HG03025 (cell line): ENCODE measurements around the gene DMAC2.
"Not testable (repeated sequence)": the region's sequence is repeated elsewhere in the genome, so short reads cannot be mapped to it uniquely, and the experiment has no call there.

Experiments used
- ATAC-seq: cut with Tn5 transposase; IDR thresholded peaks from one replicate; pipeline ENCODE4 v1.9.1; 2021; ENCODE audit warnings: mild to moderate bottlenecking, moderate library complexity; ENCODE audit not compliant: unreplicated experiment, low FRiP score

The DMAC2 gene

GRCh38 chr19:41424335-41425173 lies 15.2 kb downstream of the DMAC2 start:
- no peak for ATAC-seq

DNA sequence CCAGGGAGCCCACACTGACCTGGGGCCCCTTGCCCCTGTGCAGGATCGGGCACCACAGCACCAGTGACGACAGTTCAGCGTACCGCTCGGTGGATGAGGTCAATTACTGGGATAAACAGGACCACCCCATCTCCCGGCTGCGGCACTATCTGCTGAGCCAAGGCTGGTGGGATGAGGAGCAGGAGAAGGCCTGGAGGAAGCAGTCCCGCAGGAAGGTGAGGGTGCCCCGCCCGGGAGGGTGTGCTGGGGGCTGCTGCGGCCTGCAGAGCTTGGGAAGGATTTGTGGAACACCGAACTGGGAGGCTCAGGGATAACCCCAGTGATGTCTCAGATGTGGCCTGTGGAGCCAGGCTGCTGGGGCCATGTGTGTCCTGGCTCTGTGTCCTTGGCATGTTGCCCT lies 16.8 kb downstream of the DMAC2 start:
- no peak for ATAC-seq

GRCh38 chr19:41422456-41422855 lies 17.3 kb downstream of the DMAC2 start:
- no peak for ATAC-seq

DNA sequence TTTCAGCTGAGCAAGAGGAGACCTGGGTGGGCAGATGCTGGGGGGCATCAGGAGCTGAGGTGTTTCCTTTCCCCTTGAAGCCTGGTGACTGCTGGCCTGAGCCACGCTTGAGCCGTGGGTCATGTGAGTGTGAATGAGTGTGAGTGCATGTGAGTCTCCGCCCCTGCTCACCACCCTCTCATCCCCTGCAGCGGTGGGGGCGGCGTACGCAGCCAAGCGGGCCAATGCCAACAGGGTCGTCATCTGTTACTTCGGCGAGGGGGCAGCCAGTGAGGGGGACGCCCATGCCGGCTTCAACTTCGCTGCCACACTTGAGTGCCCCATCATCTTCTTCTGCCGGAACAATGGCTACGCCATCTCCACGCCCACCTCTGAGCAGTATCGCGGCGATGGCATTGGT lies 17.7 kb downstream of the DMAC2 start:
- ATAC-seq = no peak

DNA sequence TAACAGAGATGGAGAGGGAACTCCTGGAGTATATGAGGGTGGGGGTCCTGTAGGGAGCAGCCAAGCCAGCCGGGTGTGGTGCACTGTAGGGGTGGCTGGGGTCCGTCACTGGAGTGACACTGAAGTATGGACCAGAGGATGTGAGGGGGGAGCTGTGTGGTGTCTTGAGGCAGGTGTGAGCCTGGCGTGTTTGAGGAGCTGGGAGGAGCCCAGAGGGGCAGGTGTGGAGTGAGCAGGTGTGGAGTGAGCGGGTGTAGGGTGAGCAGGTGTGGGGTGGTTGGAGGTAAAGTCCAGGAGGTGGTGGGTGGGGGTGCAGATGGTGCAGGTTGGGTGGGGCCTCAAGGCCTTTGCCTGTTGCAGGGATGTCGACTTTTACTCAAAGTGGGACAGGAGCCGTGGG lies 18.4 kb downstream of the DMAC2 start:
- no peak for ATAC-seq

GRCh38 chr19:41420101-41420880 lies 19.4 kb downstream of the DMAC2 start:
- no peak for ATAC-seq

GRCh38 chr19:41416194-41416674 lies 23.5 kb downstream of the DMAC2 start:
- no peak for ATAC-seq

DNA sequence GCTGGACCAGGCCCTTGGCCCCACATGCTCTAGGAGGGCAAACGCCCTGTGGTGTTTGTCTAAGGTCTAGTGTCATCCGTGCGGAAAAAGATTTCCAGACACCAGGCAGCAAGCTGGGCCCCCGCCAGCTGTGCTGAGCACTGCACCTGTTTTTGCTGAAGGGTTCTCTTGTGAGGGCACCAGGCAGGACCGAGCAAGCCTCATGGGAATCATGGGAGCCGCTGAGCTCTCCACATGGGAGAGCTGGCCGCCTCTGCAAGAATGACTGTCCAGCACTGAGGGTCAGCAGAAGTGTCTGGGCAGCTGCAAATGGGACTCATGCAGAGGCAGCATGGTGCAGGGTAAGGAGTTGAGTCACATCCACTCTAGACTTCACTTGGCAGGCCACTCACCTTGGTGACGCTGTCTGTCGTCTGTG lies 24.5 kb downstream of the DMAC2 start:
- ATAC-seq = no peak

DNA sequence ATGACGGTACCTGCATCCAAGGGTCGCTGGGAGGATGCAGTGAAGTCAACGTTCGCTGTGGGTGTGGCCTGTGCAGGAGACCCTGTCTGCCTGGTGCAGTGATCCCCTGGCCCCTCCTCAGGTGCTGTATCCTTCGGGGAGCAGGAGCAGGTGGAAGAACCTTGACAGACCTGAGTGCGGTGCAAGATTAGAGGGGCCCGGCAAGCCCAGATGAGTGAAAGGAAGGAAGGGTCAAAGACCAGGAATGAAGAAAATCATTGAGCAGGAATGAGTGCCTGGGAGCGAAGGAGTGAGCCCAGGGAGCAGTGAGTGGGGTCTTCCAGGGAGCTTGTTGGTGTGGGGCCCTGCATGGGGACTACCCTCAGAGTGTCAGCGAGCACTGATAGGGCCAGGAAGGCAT lies 25.3 kb downstream of the DMAC2 start:
- no peak for ATAC-seq

DNA sequence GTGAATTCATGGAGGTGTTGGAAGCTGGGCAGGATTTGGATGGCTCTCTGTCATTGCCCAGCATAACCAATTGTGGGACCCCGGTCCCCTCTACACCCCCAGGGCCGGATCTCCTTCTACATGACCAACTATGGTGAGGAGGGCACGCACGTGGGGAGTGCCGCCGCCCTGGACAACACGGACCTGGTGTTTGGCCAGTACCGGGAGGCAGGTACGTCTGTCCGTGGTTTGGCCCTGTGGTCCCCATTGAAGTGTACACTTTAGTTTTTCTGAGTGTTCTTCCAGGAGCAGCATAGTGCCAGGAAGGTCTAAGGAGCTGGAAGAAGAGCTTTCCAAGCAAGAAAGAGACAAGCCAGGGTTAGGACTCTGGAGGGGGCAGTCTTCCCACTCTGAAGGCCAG lies 25.8 kb downstream of the DMAC2 start:
- ATAC-seq = no peak

GRCh38 chr19:41412953-41413352 lies 26.8 kb downstream of the DMAC2 start:
- ATAC-seq = no peak

DNA sequence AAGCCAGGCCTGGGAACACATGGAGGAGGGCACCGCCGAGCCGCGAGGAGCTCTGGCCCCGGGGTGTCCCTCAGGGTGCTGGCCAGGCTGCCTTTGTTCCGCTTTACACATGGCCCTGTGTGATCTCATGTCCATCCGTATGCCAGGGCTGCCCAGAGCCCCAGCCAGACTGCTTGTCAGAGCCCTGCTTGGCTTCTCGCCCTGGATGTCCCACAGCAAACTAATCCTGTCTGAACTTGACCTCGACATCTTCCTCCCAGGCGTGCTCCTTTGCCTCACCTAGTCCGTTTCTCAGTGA lies 27.8 kb downstream of the DMAC2 start:
- ATAC-seq = no peak

- no peak for ATAC-seq
Observed at GRCh38 chr19:41411100-41411967, 28.4 kb downstream of the DMAC2 start.

DNA sequence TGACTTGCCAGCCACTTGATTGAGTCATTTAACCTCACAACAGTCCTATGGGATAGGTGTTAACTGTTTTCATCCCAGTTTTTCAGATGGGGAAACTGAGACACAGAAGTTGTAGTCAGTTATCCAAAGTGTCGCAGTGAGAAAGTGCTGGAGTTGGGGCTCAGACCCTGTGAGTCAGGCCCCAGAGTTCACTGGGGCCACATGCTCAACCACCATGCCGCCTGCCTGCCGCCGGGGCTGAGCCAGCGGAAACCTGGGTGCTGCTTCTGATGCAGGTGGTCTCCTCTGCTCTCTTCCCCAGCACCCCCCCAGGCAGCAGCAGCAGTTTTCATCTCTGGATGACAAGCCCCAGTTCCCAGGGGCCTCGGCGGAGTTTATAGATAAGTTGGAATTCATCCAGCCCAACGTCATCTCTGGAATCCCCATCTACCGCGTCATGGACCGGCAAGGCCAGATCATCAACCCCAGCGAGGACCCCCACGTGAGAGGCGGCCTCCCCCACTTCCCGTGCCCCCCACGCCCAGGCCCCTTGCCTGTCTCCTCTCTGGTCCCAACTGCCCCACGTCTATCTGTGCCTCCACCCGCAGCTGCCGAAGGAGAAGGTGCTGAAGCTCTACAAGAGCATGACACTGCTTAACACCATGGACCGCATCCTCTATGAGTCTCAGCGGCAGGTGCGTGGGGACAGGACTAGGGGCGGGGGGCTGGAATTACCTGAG lies 29.2 kb downstream of the DMAC2 start:
- no peak for ATAC-seq

DNA sequence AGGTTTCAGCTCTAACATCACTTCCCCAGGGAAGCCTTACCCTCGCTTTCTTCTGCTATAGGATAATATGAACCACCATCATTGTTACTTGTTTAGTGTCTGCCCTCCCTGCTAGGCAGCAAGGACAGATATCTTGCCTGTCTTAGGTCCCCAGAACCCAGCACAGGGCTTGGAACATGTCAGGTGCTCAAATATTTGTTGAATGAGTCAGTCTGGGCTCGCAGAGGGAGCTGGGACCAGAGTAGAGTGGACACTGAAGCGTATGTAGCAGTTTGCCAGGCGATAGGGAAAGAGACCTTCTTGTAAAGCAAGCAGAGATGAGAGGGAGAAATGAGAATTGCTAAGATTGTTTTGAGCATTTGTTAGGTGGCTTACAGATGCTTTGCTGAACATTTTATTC lies 30.4 kb downstream of the DMAC2 start:
- ATAC-seq = no peak

GRCh38 chr19:41408846-41409245 lies 30.9 kb downstream of the DMAC2 start:
- not testable (repeated sequence) for ATAC-seq

- no peak for ATAC-seq
Observed at GRCh38 chr19:41408256-41408655, 31.5 kb downstream of the DMAC2 start.

- no peak for ATAC-seq
Observed at GRCh38 chr19:41407271-41407670, 32.4 kb downstream of the DMAC2 start.

DNA sequence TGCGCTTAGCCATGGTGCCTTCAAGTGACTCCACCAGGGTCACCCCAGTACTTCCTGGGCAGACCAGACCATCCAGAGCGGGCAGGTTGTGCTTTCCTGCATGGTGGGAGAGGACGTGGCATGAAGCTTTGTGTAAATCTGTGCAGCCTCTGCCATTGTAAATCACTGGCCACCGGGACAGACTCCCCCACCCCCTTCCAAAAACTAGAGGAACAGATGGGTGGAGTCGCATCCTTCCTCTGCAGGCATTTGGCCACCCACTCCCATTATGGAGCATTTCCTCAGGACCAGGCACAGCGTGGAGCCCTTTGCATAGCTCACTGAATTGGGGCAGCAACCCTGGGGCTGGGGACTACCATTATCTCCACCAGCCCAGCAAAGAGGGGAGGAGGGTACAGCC lies 33.9 kb downstream of the DMAC2 start:
- no peak for ATAC-seq
